ENCODE data around the gene EFNA2. TPM values are rescaled to one million over a fixed set of nuclear protein-coding genes. Genes with fewer than 3 reads are reported as not detected.
A peak's percentile ranks its signal among the peaks of the same experiment; 100 is the strongest.

EFNA2 gene
- total RNA-seq, 1 experiment from 2014 or later: 11.4 TPM

DNA sequence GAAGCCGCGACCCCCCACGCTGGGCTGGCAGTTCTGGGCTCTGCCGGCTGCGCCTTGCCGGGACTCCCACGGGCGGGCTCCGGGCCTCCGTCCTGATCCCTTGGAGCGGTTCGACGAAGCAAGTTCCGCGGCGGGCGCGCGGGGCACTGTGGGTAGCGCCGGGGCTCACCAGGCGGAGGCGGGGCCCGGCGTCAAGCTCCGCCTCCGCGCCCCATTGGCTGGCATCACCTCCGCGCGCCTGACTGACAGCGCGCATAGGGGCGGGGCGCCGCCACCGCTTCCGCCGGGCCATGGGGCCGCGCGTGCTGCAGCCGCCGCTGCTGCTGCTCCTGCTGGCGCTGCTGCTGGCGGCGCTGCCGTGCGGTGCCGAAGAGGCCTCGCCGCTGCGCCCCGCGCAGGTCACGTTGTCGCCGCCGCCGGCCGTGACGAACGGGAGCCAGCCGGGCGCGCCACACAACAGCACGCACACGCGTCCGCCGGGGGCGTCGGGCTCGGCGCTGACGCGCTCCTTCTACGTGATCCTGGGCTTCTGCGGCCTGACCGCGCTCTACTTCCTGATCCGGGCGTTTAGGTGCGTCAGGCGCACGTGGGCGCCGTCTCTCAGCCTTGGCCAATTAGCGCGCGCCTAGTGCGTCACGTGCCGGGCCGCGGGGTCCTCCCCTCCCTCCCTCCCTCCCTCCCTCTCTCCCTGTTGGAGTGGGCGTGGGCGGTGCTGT, 10.3 kb upstream of the EFNA2 start, which contains the start of gene FAM174C (continued):
- TF ChIP-seq, protein P1, sequence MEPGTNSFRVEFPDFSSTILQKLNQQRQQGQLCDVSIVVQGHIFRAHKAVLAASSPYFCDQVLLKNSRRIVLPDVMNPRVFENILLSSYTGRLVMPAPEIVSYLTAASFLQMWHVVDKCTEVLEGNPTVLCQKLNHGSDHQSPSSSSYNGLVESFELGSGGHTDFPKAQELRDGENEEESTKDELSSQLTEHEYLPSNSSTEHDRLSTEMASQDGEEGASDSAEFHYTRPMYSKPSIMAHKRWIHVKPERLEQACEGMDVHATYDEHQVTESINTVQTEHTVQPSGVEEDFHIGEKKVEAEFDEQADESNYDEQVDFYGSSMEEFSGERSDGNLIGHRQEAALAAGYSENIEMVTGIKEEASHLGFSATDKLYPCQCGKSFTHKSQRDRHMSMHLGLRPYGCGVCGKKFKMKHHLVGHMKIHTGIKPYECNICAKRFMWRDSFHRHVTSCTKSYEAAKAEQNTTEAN (CRISPR knock-in tag; IDR thresholded peaks at IDR 0.05): no peak
- TF ChIP-seq ZNF232 (CRISPR knock-in tag; IDR thresholded peaks at IDR 0.05): no peak
- no peak for TF ChIP-seq GRHL2 (CRISPR knock-in tag; IDR thresholded peaks at IDR 0.05; ENCODE audit: insufficient replicate concordance, severe bottlenecking)
- TF ChIP-seq OVOL2 (CRISPR knock-in tag; IDR thresholded peaks at IDR 0.05; ENCODE audit: borderline replicate concordance): no peak
- no peak; the same call in 1 of the 2 replicates for TF ChIP-seq FOXP1 (CRISPR knock-in tag; IDR thresholded peaks at IDR 0.05; ENCODE audit: borderline replicate concordance)
- peak; percentile 85; the same call in 1 of the 2 replicates for TF ChIP-seq RELA (CRISPR knock-in tag; IDR thresholded peaks at IDR 0.05; ENCODE audit: borderline replicate concordance)
- TF ChIP-seq, protein P2, sequence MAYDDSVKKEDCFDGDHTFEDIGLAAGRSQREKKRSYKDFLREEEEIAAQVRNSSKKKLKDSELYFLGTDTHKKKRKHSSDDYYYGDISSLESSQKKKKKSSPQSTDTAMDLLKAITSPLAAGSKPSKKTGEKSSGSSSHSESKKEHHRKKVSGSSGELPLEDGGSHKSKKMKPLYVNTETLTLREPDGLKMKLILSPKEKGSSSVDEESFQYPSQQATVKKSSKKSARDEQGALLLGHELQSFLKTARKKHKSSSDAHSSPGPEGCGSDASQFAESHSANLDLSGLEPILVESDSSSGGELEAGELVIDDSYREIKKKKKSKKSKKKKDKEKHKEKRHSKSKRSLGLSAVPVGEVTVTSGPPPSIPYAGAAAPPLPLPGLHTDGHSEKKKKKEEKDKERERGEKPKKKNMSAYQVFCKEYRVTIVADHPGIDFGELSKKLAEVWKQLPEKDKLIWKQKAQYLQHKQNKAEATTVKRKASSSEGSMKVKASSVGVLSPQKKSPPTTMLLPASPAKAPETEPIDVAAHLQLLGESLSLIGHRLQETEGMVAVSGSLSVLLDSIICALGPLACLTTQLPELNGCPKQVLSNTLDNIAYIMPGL (CRISPR knock-in tag; IDR thresholded peaks at IDR 0.05): peak; percentile 72
- TF ChIP-seq TEAD4 (CRISPR knock-in tag; IDR thresholded peaks at IDR 0.05): no peak
- no peak for TF ChIP-seq ETV6 (CRISPR knock-in tag; IDR thresholded peaks at IDR 0.05)
- TF ChIP-seq, protein P3, sequence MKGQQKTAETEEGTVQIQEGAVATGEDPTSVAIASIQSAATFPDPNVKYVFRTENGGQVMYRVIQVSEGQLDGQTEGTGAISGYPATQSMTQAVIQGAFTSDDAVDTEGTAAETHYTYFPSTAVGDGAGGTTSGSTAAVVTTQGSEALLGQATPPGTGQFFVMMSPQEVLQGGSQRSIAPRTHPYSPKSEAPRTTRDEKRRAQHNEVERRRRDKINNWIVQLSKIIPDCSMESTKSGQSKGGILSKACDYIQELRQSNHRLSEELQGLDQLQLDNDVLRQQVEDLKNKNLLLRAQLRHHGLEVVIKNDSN (CRISPR knock-in tag; IDR thresholded peaks at IDR 0.05): peak; percentile 100
- TF ChIP-seq, protein P4, sequence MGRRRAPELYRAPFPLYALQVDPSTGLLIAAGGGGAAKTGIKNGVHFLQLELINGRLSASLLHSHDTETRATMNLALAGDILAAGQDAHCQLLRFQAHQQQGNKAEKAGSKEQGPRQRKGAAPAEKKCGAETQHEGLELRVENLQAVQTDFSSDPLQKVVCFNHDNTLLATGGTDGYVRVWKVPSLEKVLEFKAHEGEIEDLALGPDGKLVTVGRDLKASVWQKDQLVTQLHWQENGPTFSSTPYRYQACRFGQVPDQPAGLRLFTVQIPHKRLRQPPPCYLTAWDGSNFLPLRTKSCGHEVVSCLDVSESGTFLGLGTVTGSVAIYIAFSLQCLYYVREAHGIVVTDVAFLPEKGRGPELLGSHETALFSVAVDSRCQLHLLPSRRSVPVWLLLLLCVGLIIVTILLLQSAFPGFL (CRISPR knock-in tag; IDR thresholded peaks at IDR 0.05; ENCODE audit: borderline replicate concordance): no peak
- peak; percentile 76; the same call in 1 of the 2 replicates for TF ChIP-seq CREM (CRISPR knock-in tag; IDR thresholded peaks at IDR 0.05)
- TF ChIP-seq, protein P5, sequence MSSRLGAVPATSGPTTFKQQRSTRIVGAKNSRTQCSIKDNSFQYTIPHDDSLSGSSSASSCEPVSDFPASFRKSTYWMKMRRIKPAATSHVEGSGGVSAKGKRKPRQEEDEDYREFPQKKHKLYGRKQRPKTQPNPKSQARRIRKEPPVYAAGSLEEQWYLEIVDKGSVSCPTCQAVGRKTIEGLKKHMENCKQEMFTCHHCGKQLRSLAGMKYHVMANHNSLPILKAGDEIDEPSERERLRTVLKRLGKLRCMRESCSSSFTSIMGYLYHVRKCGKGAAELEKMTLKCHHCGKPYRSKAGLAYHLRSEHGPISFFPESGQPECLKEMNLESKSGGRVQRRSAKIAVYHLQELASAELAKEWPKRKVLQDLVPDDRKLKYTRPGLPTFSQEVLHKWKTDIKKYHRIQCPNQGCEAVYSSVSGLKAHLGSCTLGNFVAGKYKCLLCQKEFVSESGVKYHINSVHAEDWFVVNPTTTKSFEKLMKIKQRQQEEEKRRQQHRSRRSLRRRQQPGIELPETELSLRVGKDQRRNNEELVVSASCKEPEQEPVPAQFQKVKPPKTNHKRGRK (CRISPR knock-in tag; IDR thresholded peaks at IDR 0.05; ENCODE audit: borderline replicate concordance): no peak
- TF ChIP-seq JUN (CRISPR knock-in tag; IDR thresholded peaks at IDR 0.05): peak; percentile 75; the same call in 1 of the 2 replicates
- TF ChIP-seq SOX15 (CRISPR knock-in tag; IDR thresholded peaks at IDR 0.05): no peak
- no peak for TF ChIP-seq HMGA2 (CRISPR knock-in tag; IDR thresholded peaks at IDR 0.05)
- TF ChIP-seq, protein P6, sequence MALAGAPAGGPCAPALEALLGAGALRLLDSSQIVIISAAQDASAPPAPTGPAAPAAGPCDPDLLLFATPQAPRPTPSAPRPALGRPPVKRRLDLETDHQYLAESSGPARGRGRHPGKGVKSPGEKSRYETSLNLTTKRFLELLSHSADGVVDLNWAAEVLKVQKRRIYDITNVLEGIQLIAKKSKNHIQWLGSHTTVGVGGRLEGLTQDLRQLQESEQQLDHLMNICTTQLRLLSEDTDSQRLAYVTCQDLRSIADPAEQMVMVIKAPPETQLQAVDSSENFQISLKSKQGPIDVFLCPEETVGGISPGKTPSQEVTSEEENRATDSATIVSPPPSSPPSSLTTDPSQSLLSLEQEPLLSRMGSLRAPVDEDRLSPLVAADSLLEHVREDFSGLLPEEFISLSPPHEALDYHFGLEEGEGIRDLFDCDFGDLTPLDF (CRISPR knock-in tag; IDR thresholded peaks at IDR 0.05): no peak
- TF ChIP-seq JAZF1 (CRISPR knock-in tag; IDR thresholded peaks at IDR 0.05): no peak
- TF ChIP-seq CBFB (CRISPR knock-in tag; IDR thresholded peaks at IDR 0.05; ENCODE audit: low read depth): peak; percentile 95
- TF ChIP-seq, protein P7, sequence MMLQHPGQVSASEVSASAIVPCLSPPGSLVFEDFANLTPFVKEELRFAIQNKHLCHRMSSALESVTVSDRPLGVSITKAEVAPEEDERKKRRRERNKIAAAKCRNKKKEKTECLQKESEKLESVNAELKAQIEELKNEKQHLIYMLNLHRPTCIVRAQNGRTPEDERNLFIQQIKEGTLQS (CRISPR knock-in tag; conservative IDR thresholded peaks at IDR 0.05): no peak
- TF ChIP-seq NFE2L1 (CRISPR knock-in tag; IDR thresholded peaks at IDR 0.05): peak; percentile 77; the same call in 1 of the 2 replicates
- TF ChIP-seq, protein P8, sequence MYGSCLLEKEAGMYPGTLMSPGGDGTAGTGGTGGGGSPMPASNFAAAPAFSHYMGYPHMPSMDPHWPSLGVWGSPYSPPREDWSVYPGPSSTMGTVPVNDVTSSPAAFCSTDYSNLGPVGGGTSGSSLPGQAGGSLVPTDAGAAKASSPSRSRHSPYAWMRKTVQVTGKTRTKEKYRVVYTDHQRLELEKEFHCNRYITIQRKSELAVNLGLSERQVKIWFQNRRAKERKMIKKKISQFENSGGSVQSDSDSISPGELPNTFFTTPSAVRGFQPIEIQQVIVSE (CRISPR knock-in tag; IDR thresholded peaks at IDR 0.05; ENCODE audit: borderline replicate concordance): no peak
- peak; percentile 71 for TF ChIP-seq NFYB (CRISPR knock-in tag; conservative IDR thresholded peaks at IDR 0.05; ENCODE audit: low read depth)
- TF ChIP-seq, protein P9, sequence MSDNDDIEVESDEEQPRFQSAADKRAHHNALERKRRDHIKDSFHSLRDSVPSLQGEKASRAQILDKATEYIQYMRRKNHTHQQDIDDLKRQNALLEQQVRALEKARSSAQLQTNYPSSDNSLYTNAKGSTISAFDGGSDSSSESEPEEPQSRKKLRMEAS (CRISPR knock-in tag; IDR thresholded peaks at IDR 0.05): peak; percentile 57
- TF ChIP-seq FOXJ3 (CRISPR knock-in tag; IDR thresholded peaks at IDR 0.05; ENCODE audit: borderline replicate concordance): no peak
- 0 out of 2 replicates have a peak, but pooled peaks have one; percentile 33 for TF ChIP-seq GABPB1 (CRISPR knock-in tag; IDR thresholded peaks at IDR 0.05)
- TF ChIP-seq, protein P10, sequence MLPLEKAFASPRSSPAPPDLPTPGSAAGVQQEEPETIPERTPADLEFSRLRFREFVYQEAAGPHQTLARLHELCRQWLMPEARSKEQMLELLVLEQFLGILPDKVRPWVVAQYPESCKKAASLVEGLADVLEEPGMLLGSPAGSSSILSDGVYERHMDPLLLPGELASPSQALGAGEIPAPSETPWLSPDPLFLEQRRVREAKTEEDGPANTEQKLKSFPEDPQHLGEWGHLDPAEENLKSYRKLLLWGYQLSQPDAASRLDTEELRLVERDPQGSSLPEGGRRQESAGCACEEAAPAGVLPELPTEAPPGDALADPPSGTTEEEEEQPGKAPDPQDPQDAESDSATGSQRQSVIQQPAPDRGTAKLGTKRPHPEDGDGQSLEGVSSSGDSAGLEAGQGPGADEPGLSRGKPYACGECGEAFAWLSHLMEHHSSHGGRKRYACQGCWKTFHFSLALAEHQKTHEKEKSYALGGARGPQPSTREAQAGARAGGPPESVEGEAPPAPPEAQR (CRISPR knock-in tag; IDR thresholded peaks at IDR 0.05): no peak

Data from WTC11 (cell line).